ENCODE results near the gene SERINC5. TPM values are rescaled to one million over a fixed set of nuclear protein-coding genes. Genes with fewer than 3 reads are reported as not detected.

The SERINC5 gene
- total RNA-seq, 2 donors from 2014 or later, result 23.3 to 26.7 TPM

- Histone ChIP-seq H3K36me3 (replicated peaks in 1 of 2; ENCODE audit: insufficient read depth in 1 of 2, low read depth in 2 of 2) (peaks cover 0 to 4% of the 10 kb centered on the region in 2 donors), H3K4me1 (peaks cover 14% of the 10 kb centered on the region), H3K27ac (no peak overlapping the region), H3K9me3 (no peaks in the 10 kb centered on the region), H3K4me3 (no peak overlapping the region), H3K27me3 (no peaks in the 10 kb centered on the region)
- ATAC-seq, result no peak
- DNase-seq, result no peak
- WGBS, 2 donors, result 89 to 90% methylated on average over 5 of the region's 5 CpGs
- no peak for TF ChIP-seq POLR2A (IDR thresholded peaks at IDR 0.05)
- TF ChIP-seq, protein P1, sequence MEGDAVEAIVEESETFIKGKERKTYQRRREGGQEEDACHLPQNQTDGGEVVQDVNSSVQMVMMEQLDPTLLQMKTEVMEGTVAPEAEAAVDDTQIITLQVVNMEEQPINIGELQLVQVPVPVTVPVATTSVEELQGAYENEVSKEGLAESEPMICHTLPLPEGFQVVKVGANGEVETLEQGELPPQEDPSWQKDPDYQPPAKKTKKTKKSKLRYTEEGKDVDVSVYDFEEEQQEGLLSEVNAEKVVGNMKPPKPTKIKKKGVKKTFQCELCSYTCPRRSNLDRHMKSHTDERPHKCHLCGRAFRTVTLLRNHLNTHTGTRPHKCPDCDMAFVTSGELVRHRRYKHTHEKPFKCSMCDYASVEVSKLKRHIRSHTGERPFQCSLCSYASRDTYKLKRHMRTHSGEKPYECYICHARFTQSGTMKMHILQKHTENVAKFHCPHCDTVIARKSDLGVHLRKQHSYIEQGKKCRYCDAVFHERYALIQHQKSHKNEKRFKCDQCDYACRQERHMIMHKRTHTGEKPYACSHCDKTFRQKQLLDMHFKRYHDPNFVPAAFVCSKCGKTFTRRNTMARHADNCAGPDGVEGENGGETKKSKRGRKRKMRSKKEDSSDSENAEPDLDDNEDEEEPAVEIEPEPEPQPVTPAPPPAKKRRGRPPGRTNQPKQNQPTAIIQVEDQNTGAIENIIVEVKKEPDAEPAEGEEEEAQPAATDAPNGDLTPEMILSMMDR (IDR thresholded peaks at IDR 0.05), result no peak
- intact Hi-C loops (cut with DNase I), result no loop called here
Measured at GRCh38 chr5:80174790-80175189, 81.1 kb downstream of the SERINC5 start.

- no peak for DNase-seq
- no peak for ATAC-seq
- H3K9me3 ChIP-seq, result no peaks in the 10 kb centered on the region
- TF ChIP-seq, protein P1 (IDR thresholded peaks at IDR 0.05), result no peak
- TF ChIP-seq POLR2A (IDR thresholded peaks at IDR 0.05), result no peak
- WGBS, 2 donors, result 86 to 88% methylated on average over 9 of the region's 9 CpGs
- no peak overlapping the region for H3K4me3 ChIP-seq
- no peak overlapping the region for H3K27ac ChIP-seq
- peaks cover 9% of the 10 kb centered on the region for H3K4me1 ChIP-seq
- no peaks in the 10 kb centered on the region for H3K27me3 ChIP-seq
- peaks cover 0 to 4% of the 10 kb centered on the region in 2 donors for H3K36me3 ChIP-seq (replicated peaks in 1 of 2; ENCODE audit: insufficient read depth in 1 of 2, low read depth in 2 of 2)
- intact Hi-C loops (cut with DNase I), result no loop called here
Measured at GRCh38 chr5:80172067-80172695, 83.7 kb downstream of the SERINC5 start.

DNA sequence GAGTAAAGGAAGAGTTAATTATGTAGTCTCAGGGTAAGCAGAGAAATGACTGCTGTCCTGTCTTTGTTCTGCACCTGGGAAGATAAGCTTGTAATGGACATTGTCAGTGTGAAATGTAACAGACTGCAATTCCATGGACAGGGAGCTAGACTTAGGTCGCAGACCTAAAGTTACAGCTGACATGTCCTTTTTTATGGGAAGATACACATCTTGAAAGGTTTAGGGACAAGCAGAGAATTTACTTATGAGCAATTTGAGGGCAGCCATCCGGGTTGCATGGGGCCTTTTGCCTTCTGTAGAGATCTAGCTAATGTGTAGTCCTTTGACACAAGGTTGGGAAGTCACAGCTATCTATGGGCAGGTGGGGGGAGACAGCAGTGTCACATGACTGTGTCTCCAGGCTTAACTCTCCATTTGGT, 85.7 kb downstream of the SERINC5 start:
- intact Hi-C loops (cut with DNase I), result no loop called here
- DNase-seq, result no peak
- Histone ChIP-seq H3K27me3 (no peaks in the 10 kb centered on the region), H3K4me3 (no peak overlapping the region), H3K4me1 (peaks cover 9% of the 10 kb centered on the region), H3K27ac (no peak overlapping the region), H3K36me3 (replicated peaks in 1 of 2; ENCODE audit: insufficient read depth in 1 of 2, low read depth in 2 of 2) (peaks cover 0 to 4% of the 10 kb centered on the region in 2 donors), H3K9me3 (no peaks in the 10 kb centered on the region)
- WGBS, 2 donors, result 82 to 93% methylated on average over 2 of the region's 2 CpGs
- TF ChIP-seq, protein P1 (IDR thresholded peaks at IDR 0.05), result no peak
- TF ChIP-seq POLR2A (IDR thresholded peaks at IDR 0.05), result no peak
- ATAC-seq, result no peak

DNA sequence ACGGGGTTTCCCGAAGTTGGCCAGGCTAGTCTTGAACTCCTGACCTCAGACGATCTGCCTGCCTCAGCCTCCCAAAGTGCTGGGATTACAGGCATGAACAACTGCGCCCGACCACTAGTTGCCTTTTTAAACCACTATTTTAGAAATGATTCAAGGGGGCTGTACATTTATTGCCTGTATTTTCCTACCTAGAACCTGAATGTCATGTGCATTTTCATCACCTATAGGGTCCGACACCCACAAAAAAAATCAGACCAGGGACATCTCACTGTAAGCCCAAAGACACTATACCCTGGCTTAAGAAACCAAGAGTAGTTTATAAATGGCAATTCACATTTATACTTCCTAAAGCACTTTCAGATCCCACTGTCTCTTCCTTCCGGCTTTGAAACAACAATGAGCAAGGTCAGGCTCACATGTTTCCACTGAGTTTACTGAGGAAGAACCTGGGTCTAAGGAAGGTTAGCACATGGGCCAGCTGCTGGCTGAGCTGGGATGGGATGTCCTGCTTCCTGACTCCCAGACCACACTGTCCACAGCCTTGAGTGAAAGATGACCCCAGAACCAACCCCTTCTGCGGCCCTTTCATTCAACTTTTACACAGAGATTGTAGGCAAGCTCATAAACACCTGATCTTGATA, 87.3 kb downstream of the SERINC5 start:
- intact Hi-C loops (cut with DNase I), result loop anchor here (10.0 kb wide), 1 partner anchor 854 kb away; no protein-coding TSS in a partner anchor
- H3K9me3 ChIP-seq, result no peaks in the 10 kb centered on the region
- ATAC-seq (no peak), DNase-seq (no peak)
- TF ChIP-seq, protein P1 (IDR thresholded peaks at IDR 0.05), result no peak
- TF ChIP-seq POLR2A (IDR thresholded peaks at IDR 0.05), result no peak
- no peak overlapping the region for H3K27ac ChIP-seq
- H3K27me3 ChIP-seq, result no peaks in the 10 kb centered on the region
- H3K36me3 ChIP-seq (replicated peaks in 1 of 2; ENCODE audit: insufficient read depth in 1 of 2, low read depth in 2 of 2), result no peaks in the 10 kb centered on the region
- peaks cover 9% of the 10 kb centered on the region for H3K4me1 ChIP-seq
- no peak overlapping the region for H3K4me3 ChIP-seq
- WGBS, 2 donors, result 94 to 95% methylated on average over 8 of the region's 8 CpGs

Measured in body of pancreas (tissue), 4 donors.